Kidney glomerular epithelial cell (primary cell): Measurements from ENCODE around the gene NR5A1.

Experiments used
- DNase-seq: peaks from one replicate; lab custom pipeline; 2025; lab: John Stamatoyannopoulos, UW

The NR5A1 gene

GRCh38 chr9:124506931-124507879 is at the start of gene NR5A1:
NR5A1 (minus strand) TSS chr9:124507399; CDS start chr9:124503395, 4,004 bp downstream.
- DNase-seq = no peak

- no peak for DNase-seq
Observed at GRCh38 chr9:124555043-124555442, 47.8 kb upstream of the NR5A1 start.

- peak; percentile 76 for DNase-seq
Observed at GRCh38 chr9:124553738-124554137, 46.5 kb upstream of the NR5A1 start.

GRCh38 chr9:124552273-124552605 is 45.0 kb upstream of the NR5A1 start:
- DNase-seq = no peak

GRCh38 chr9:124551472-124552272 is 44.5 kb upstream of the NR5A1 start:
- peak; percentile 88 for DNase-seq

- DNase-seq = no peak
Observed at GRCh38 chr9:124550072-124550471, 42.9 kb upstream of the NR5A1 start.

- DNase-seq = no peak
Observed at GRCh38 chr9:124549016-124549415, 41.8 kb upstream of the NR5A1 start.

GRCh38 chr9:124544535-124544934 is 37.3 kb upstream of the NR5A1 start:
- no peak for DNase-seq

- no peak for DNase-seq
Observed at GRCh38 chr9:124541824-124542223, 34.6 kb upstream of the NR5A1 start.

GRCh38 chr9:124537926-124538325 is 30.7 kb upstream of the NR5A1 start:
- no peak for DNase-seq

GRCh38 chr9:124535846-124536245 is 28.6 kb upstream of the NR5A1 start:
- DNase-seq = no peak

- no peak for DNase-seq
Observed at GRCh38 chr9:124532897-124533296, 25.7 kb upstream of the NR5A1 start.

- DNase-seq = no peak
Observed at GRCh38 chr9:124531115-124531514, 23.9 kb upstream of the NR5A1 start.

GRCh38 chr9:124530246-124530645 is 23.0 kb upstream of the NR5A1 start:
- no peak for DNase-seq

GRCh38 chr9:124527781-124528180 is 20.6 kb upstream of the NR5A1 start:
- DNase-seq = peak; percentile 18

GRCh38 chr9:124526174-124526573 is 19.0 kb upstream of the NR5A1 start:
- no peak for DNase-seq

GRCh38 chr9:124522121-124523098 is 15.2 kb upstream of the NR5A1 start:
- no peak for DNase-seq

- no peak for DNase-seq
Observed at GRCh38 chr9:124521142-124521541, 13.9 kb upstream of the NR5A1 start.

GRCh38 chr9:124520206-124520596 is 13.0 kb upstream of the NR5A1 start:
- DNase-seq = no peak

- DNase-seq = no peak
Observed at GRCh38 chr9:124518116-124518515, 10.9 kb upstream of the NR5A1 start.

- DNase-seq = no peak
Observed at GRCh38 chr9:124517600-124517999, 10.4 kb upstream of the NR5A1 start.

GRCh38 chr9:124514874-124515273 is 7.7 kb upstream of the NR5A1 start:
- DNase-seq = no peak
